ENCODE data around the gene AKAP13.
"Not testable (repeated sequence)": the region's sequence is repeated elsewhere in the genome, so short reads cannot be mapped to it uniquely, and the experiment has no call there.

Gene AKAP13

GRCh38 chr15:85480923-85481322 lies 100.5 kb downstream of the AKAP13 start:
- peak overlapping the region; percentile 99 for H3K27ac ChIP-seq (ENCODE audit: low read depth, low read length)
- H4K20me1 ChIP-seq (ENCODE audit: low read depth, low read length) = no peaks in the 10 kb centered on the region
- H3K27me3 ChIP-seq (ENCODE audit: low read length) = no peaks in the 10 kb centered on the region
- TF ChIP-seq CTCF (IDR thresholded peaks at IDR 0.05; ENCODE audit: insufficient read depth, low read length, poor library complexity, severe bottlenecking) = no peak
- no peak for TF ChIP-seq EZH2phosphoT487 (conservative IDR thresholded peaks at IDR 0.05; ENCODE audit: low read length)
- H3K9me2 ChIP-seq (replicated peaks; ENCODE audit: insufficient read depth, low read length) = no peaks in the 10 kb centered on the region
- H3K4me2 ChIP-seq (ENCODE audit: low read depth, low read length, poor library complexity, severe bottlenecking) = peak overlapping the region; percentile 89
- no peaks in the 10 kb centered on the region for H3K36me3 ChIP-seq (ENCODE audit: low read length)
- peak overlapping the region; percentile 23 for H3K4me3 ChIP-seq (ENCODE audit: insufficient read depth, low read length, poor library complexity, severe bottlenecking)
- H3K9me3 ChIP-seq (ENCODE audit: insufficient read depth, low read length) = no peaks in the 10 kb centered on the region
- no peak overlapping the region for H2AFZ ChIP-seq (ENCODE audit: low read depth, low read length, severe bottlenecking)
- peak overlapping the region; percentile 53 for H3K9ac ChIP-seq (ENCODE audit: low read length)
- peaks cover 81% of the 10 kb centered on the region for H3F3A ChIP-seq (ENCODE audit: insufficient read depth)
- H3K79me2 ChIP-seq (ENCODE audit: insufficient read depth, low read length) = peaks cover 97% of the 10 kb centered on the region

GRCh38 chr15:85481543-85481942 lies 101.1 kb downstream of the AKAP13 start:
- H3K27me3 ChIP-seq (ENCODE audit: low read length); H2AFZ ChIP-seq (ENCODE audit: low read depth, low read length, severe bottlenecking); H3K36me3 ChIP-seq (ENCODE audit: low read length); H3K9me2 ChIP-seq (replicated peaks; ENCODE audit: insufficient read depth, low read length); H3K9me3 ChIP-seq (ENCODE audit: insufficient read depth, low read length); H4K20me1 ChIP-seq (ENCODE audit: low read depth, low read length): not testable (repeated sequence)
- Histone ChIP-seq H3K79me2 (ENCODE audit: insufficient read depth, low read length) (peaks cover 97% of the 10 kb centered on the region), H3K4me3 (ENCODE audit: insufficient read depth, low read length, poor library complexity, severe bottlenecking) (peak overlapping the region; percentile 18), H3K4me2 (ENCODE audit: low read depth, low read length, poor library complexity, severe bottlenecking) (peak overlapping the region; percentile 89), H3F3A (ENCODE audit: insufficient read depth) (peaks cover 79% of the 10 kb centered on the region), H3K27ac (ENCODE audit: low read depth, low read length) (peak overlapping the region; percentile 99), H3K9ac (ENCODE audit: low read length) (peak overlapping the region; percentile 53)

- Histone ChIP-seq H3K9ac (ENCODE audit: low read length) (peak overlapping the region; percentile 53), H3K9me2 (replicated peaks; ENCODE audit: insufficient read depth, low read length) (no peaks in the 10 kb centered on the region), H3K4me3 (ENCODE audit: insufficient read depth, low read length, poor library complexity, severe bottlenecking) (peak overlapping the region; percentile 24), H2AFZ (ENCODE audit: low read depth, low read length, severe bottlenecking) (no peak overlapping the region), H3K9me3 (ENCODE audit: insufficient read depth, low read length) (no peaks in the 10 kb centered on the region), H3F3A (ENCODE audit: insufficient read depth) (peaks cover 67% of the 10 kb centered on the region), H3K27me3 (ENCODE audit: low read length) (no peaks in the 10 kb centered on the region), H4K20me1 (ENCODE audit: low read depth, low read length) (no peaks in the 10 kb centered on the region; the same call in 1 of the 2 replicates), H3K36me3 (ENCODE audit: low read length) (peaks cover 4% of the 10 kb centered on the region), H3K79me2 (ENCODE audit: insufficient read depth, low read length) (peaks cover 97% of the 10 kb centered on the region), H3K27ac (ENCODE audit: low read depth, low read length) (peak overlapping the region; percentile 99), H3K4me2 (ENCODE audit: low read depth, low read length, poor library complexity, severe bottlenecking) (peak overlapping the region; percentile 89)
- TF ChIP-seq EZH2phosphoT487 (conservative IDR thresholded peaks at IDR 0.05; ENCODE audit: low read length) = no peak
- no peak for TF ChIP-seq CTCF (IDR thresholded peaks at IDR 0.05; ENCODE audit: insufficient read depth, low read length, poor library complexity, severe bottlenecking)
Measured at GRCh38 chr15:85482894-85483293, 102.5 kb downstream of the AKAP13 start.

GRCh38 chr15:85483955-85484354 lies 103.6 kb downstream of the AKAP13 start:
- not testable (repeated sequence) for H3K36me3 ChIP-seq (ENCODE audit: low read length); H3K9me2 ChIP-seq (replicated peaks; ENCODE audit: insufficient read depth, low read length); H3K9me3 ChIP-seq (ENCODE audit: insufficient read depth, low read length); H2AFZ ChIP-seq (ENCODE audit: low read depth, low read length, severe bottlenecking); H4K20me1 ChIP-seq (ENCODE audit: low read depth, low read length); H3K4me3 ChIP-seq (ENCODE audit: insufficient read depth, low read length, poor library complexity, severe bottlenecking); H3K27me3 ChIP-seq (ENCODE audit: low read length)
- peak overlapping the region; percentile 36 for H3K9ac ChIP-seq (ENCODE audit: low read length)
- peaks cover 97% of the 10 kb centered on the region for H3K79me2 ChIP-seq (ENCODE audit: insufficient read depth, low read length)
- peak overlapping the region; percentile 38 for H3K4me2 ChIP-seq (ENCODE audit: low read depth, low read length, poor library complexity, severe bottlenecking)
- H3F3A ChIP-seq (ENCODE audit: insufficient read depth) = peaks cover 56% of the 10 kb centered on the region
- H3K27ac ChIP-seq (ENCODE audit: low read depth, low read length) = peak overlapping the region; percentile 85

GRCh38 chr15:85484923-85485322 lies 104.5 kb downstream of the AKAP13 start:
- not testable (repeated sequence) for H3K9me2 ChIP-seq (replicated peaks; ENCODE audit: insufficient read depth, low read length); H3K36me3 ChIP-seq (ENCODE audit: low read length); H3K9me3 ChIP-seq (ENCODE audit: insufficient read depth, low read length); H3K27me3 ChIP-seq (ENCODE audit: low read length); H4K20me1 ChIP-seq (ENCODE audit: low read depth, low read length); H3K4me3 ChIP-seq (ENCODE audit: insufficient read depth, low read length, poor library complexity, severe bottlenecking); H2AFZ ChIP-seq (ENCODE audit: low read depth, low read length, severe bottlenecking)
- Histone ChIP-seq H3K79me2 (ENCODE audit: insufficient read depth, low read length) (peaks cover 97% of the 10 kb centered on the region), H3K9ac (ENCODE audit: low read length) (peak overlapping the region; percentile 25; the same call in 1 of the 2 replicates), H3K27ac (ENCODE audit: low read depth, low read length) (peak overlapping the region; percentile 85), H3K4me2 (ENCODE audit: low read depth, low read length, poor library complexity, severe bottlenecking) (peak overlapping the region; percentile 38), H3F3A (ENCODE audit: insufficient read depth) (peaks cover 56% of the 10 kb centered on the region)

All from SU-DHL-6 (cell line).